ENCODE measurements around the gene SORCS2. TPM values are rescaled to one million over a fixed set of nuclear protein-coding genes. Genes with fewer than 3 reads are reported as not detected.

Gene SORCS2
- total RNA-seq, 3 donors from 2014 or later: 0.66 to 1.3 (median 0.80) TPM

GRCh38 chr4:7559741-7560395 lies 367.5 kb downstream of the SORCS2 start:
- H3K27ac ChIP-seq: no peak overlapping the region
- no peak overlapping the region for H3K4me3 ChIP-seq
- no peaks in the 10 kb centered on the region for H3K4me1 ChIP-seq
- intact Hi-C loops (cut with DNase I; ENCODE audit: low total_unique reads): no loop called here
- H3K36me3 ChIP-seq: no peaks in the 10 kb centered on the region
- peaks cover 6 to 8% of the 10 kb centered on the region in 2 donors for H3K9me3 ChIP-seq
- TF ChIP-seq CTCF (IDR thresholded peaks at IDR 0.05) (no peak), POLR2A (IDR thresholded peaks at IDR 0.05) (no peak), POLR2AphosphoS5 (IDR thresholded peaks at IDR 0.05) (no peak)
- no peak for DNase-seq (ENCODE audit: low spot score in 2 of 2)
- H3K27me3 ChIP-seq: no peaks in the 10 kb centered on the region

GRCh38 chr4:7561557-7561956 lies 369.2 kb downstream of the SORCS2 start:
- Histone ChIP-seq H3K4me3 (no peak overlapping the region), H3K9me3 (peaks cover 0 to 1% of the 10 kb centered on the region in 2 donors), H3K27ac (no peak overlapping the region), H3K27me3 (no peaks in the 10 kb centered on the region), H3K4me1 (no peaks in the 10 kb centered on the region), H3K36me3 (no peaks in the 10 kb centered on the region)
- TF ChIP-seq POLR2A (IDR thresholded peaks at IDR 0.05): no peak
- intact Hi-C loops (cut with DNase I; ENCODE audit: low total_unique reads): no loop called here
- DNase-seq (ENCODE audit: low spot score in 2 of 2): no peak

GRCh38 chr4:7564242-7564641 lies 371.9 kb downstream of the SORCS2 start:
- no peak for TF ChIP-seq CTCF (IDR thresholded peaks at IDR 0.05)
- TF ChIP-seq POLR2AphosphoS5 (IDR thresholded peaks at IDR 0.05): no peak
- TF ChIP-seq POLR2A (IDR thresholded peaks at IDR 0.05): no peak
- intact Hi-C loops (cut with DNase I; ENCODE audit: low total_unique reads): no loop called here
- no peak overlapping the region for H3K4me3 ChIP-seq
- no peaks in the 10 kb centered on the region for H3K36me3 ChIP-seq
- H3K27ac ChIP-seq: no peak overlapping the region
- no peak for DNase-seq (ENCODE audit: low spot score in 2 of 2)
- H3K4me1 ChIP-seq: no peaks in the 10 kb centered on the region
- no peaks in the 10 kb centered on the region for H3K27me3 ChIP-seq
- H3K9me3 ChIP-seq: no peaks in the 10 kb centered on the region

GRCh38 chr4:7565483-7565882 lies 373.1 kb downstream of the SORCS2 start:
- Histone ChIP-seq H3K27me3 (no peaks in the 10 kb centered on the region), H3K27ac (no peak overlapping the region), H3K36me3 (no peaks in the 10 kb centered on the region), H3K4me1 (no peaks in the 10 kb centered on the region), H3K4me3 (no peak overlapping the region), H3K9me3 (no peaks in the 10 kb centered on the region)
- no peak for DNase-seq (ENCODE audit: low spot score in 2 of 2)
- TF ChIP-seq POLR2AphosphoS5 (IDR thresholded peaks at IDR 0.05): no peak
- no peak for TF ChIP-seq CTCF (IDR thresholded peaks at IDR 0.05)
- TF ChIP-seq POLR2A (IDR thresholded peaks at IDR 0.05): no peak
- intact Hi-C loops (cut with DNase I; ENCODE audit: low total_unique reads): no loop called here

GRCh38 chr4:7569810-7570783 lies 377.8 kb downstream of the SORCS2 start:
- no peak for TF ChIP-seq POLR2AphosphoS5 (IDR thresholded peaks at IDR 0.05)
- TF ChIP-seq POLR2A (IDR thresholded peaks at IDR 0.05): no peak
- no peak for TF ChIP-seq CTCF (IDR thresholded peaks at IDR 0.05)

More at GRCh38 chr4:7569810-7570783, 377.8 kb downstream of the SORCS2 start:
- H3K27ac ChIP-seq: no peak overlapping the region
- H3K27me3 ChIP-seq: no peaks in the 10 kb centered on the region
- H3K4me1 ChIP-seq: no peaks in the 10 kb centered on the region
- H3K9me3 ChIP-seq: peaks cover 0 to 6% of the 10 kb centered on the region in 2 donors
- DNase-seq (ENCODE audit: low spot score in 2 of 2): no peak
- intact Hi-C loops (cut with DNase I; ENCODE audit: low total_unique reads): no loop called here
- H3K36me3 ChIP-seq: no peaks in the 10 kb centered on the region
- no peak overlapping the region for H3K4me3 ChIP-seq

All from breast epithelium (tissue), 4 donors.